GM10847 (cell line): ENCODE measurements around the gene VPS37C.

Experiments used
- POLR2A ChIP-seq: IDR thresholded peaks from 2 replicates; pipeline ENCODE4 v1.6.1; 2011; ENCODE audit not compliant: insufficient read length; ENCODE audit errors: extremely low read depth

Gene VPS37C

DNA sequence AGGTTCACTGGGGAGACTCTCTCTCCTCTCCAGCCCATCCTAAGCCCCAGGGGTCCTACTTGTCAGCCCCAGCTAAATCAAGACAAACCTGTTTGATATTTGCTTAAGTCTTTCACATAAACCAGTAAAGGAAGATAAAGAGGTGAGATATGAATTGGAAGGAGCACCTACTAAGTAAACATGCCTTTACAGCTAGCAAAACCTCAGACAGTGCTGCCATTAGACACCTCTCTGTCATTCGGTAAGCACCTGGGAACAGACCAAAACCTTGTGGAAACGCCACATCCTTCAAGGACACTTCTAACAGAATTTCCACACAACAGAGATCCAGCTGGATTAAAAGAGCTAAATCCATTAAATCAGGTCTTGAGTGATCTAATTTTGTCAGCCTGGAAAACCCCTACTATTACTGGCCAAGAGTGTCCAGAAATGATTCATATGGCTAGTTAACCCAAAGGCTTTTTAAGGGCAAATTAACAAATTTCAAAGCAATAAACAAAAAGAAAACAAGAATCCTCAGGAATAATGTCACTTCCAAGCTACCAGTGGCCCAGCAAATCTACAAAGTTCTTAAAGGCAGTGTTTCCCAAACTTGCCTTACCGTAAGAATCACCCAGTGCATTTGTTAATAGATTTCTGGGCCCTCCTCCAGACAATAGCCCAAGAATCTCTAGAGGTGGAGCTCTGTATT is 2.4 kb downstream of the VPS37C start:
- no peak for TF ChIP-seq POLR2A

DNA sequence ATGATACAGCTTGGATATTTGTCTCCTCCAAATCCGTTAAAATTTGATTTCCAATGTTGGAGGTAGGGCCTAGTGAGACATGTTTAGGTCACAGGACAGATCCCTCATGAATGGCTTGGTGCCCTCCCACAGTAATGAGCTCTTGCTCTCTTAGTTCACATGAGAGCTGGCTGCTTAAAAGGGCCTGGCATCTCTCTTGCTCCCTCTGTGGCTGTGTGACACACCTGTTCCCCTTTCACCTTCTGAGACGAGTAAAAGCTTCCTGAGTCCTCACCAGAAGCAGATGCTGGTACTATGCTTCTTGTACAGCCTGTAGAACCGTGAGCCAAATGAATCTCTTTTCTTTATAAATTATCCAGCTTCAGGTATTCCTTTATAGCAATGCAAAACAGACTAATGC is 3.5 kb downstream of the VPS37C start:
- TF ChIP-seq POLR2A = no peak

DNA sequence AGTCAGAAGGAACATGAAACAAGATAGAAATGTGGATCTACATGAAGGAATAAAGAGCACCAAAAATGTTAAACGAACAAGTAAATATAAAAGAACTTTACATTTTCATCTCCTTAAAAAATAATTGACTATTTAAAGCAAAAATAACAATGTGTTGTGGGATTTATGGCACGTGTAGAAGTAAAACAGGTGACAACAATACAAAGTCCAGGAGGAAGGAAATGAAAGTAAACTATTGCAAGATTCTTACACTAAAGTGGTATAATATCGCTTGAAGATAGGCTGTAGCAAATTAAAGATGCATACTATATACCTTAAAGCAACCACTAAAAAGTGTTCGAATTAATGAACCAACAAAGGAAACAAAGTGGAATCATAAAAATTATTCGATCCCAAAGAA is 5.5 kb downstream of the VPS37C start:
- TF ChIP-seq POLR2A = no peak

DNA sequence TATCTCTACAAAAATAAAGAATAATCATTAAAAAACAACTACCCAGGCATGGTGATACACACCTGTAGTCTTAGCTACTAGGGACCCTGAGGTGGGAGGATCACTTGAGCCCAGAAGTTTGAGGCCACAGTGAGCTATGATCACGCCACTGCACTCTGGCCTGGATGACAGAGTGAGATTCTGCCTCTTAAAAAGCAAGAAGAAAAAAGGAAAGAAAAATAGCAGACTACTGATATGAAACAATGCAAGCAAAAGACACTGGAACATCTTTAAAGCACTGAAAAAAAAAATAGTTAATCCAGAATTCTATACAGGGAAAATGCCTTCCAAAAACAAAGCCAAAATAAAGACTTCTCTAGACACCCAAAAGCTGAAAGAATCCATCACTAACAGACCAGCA is 5.9 kb downstream of the VPS37C start:
- TF ChIP-seq POLR2A = no peak

GRCh38 chr11:61154528-61154927 is 6.7 kb downstream of the VPS37C start:
- TF ChIP-seq POLR2A = no peak

DNA sequence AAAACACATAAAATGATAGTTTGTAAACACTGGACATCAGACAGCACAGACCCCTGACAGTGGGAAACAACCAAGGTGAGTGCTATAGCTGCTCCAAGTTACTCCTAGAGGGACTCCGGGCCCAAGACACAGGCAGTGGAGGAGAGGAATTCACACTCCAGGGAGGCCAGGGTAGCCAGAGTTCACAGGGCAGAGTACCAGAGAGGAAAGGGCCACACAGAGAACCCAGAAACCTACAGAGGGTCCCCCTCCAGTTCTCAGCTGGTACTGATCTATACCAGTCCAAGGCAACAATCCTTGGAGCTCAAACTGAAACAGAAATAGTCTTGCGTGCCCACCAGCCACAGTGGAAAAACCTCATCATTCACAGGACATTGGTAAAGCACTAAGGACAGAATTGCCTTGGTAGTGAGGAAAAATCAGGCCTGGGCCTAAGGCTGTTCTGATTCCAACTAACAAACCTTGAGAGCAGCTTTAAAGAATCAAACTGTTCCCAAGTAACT is 7.6 kb downstream of the VPS37C start:
- no peak for TF ChIP-seq POLR2A

GRCh38 chr11:61152816-61153592 is 8.2 kb downstream of the VPS37C start:
- no peak for TF ChIP-seq POLR2A

DNA sequence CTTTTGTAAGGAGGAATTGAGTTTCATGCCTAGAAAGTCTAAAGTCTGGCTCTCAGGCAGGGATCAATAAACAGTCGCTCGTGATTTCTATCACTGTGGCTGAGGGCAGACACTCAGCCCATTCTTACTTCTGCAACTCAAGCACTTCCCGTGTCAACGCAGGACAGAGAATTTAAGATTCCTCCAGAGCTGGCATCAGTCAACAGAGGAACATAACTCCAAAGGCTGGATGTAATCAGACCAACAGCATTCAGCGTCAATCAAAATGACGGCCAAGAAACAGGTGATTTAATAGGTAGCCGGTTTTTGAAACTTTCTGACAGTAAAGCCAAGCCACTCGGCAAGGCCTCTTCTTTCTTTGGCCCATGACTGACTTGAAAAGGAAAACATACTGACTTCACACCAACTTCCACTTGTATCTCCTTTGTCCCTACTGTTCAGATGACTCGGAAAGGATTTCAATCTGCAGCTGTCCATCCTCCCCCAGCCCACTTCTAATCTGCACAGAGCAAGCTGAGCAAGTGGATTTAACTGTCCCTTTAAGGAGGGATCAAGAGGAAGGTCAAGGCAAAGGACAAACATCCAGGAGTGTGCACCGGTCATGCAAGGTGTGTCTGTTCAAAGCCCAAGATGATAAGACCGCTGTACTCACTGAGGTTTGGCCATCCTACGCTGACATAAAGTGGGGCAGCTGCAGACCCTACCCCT is 9.5 kb downstream of the VPS37C start:
- TF ChIP-seq POLR2A = no peak

- no peak for TF ChIP-seq POLR2A
Observed at GRCh38 chr11:61150706-61151544, 10.3 kb downstream of the VPS37C start.

- TF ChIP-seq POLR2A = no peak
Observed at GRCh38 chr11:61149624-61150615, 11.3 kb downstream of the VPS37C start.

DNA sequence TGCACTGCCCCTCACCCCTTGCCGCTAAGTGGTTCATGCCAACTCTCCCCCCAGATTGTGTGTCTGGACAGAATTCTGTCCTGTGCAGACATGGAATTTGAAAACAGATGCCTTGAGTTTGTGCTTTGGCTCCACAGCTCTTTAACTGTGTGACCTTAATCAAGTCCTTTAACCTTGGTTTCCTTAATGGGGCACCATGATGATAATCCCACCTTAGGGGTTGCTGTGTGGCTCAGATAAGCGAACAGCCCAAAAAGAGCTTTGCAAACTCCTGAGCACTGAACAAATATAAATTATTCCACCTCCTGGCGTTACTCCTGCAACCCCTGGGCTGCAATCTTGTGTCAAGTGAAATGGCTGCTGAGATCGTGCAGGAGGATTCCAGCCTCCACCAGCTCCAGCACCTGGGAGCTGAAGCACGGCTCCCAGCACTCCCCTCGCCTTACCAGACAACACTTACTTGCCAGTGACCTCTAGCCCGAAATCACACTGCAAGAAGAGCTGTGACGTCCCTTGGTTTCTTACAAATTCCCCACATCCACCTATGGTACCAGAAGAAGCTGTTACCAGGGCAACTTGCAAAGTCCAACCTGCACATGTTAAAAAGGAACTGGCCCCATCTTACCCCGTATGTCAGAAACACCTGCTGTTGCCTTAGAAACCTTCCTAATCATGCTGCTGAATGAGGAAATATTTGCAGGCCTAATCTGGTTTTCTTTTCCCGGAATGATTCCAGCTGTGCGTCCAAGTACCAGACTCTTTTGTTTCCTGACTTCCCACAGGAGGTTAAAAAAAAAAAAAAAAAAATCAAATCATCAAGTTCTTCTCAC is 13.2 kb downstream of the VPS37C start:
- TF ChIP-seq POLR2A = no peak

DNA sequence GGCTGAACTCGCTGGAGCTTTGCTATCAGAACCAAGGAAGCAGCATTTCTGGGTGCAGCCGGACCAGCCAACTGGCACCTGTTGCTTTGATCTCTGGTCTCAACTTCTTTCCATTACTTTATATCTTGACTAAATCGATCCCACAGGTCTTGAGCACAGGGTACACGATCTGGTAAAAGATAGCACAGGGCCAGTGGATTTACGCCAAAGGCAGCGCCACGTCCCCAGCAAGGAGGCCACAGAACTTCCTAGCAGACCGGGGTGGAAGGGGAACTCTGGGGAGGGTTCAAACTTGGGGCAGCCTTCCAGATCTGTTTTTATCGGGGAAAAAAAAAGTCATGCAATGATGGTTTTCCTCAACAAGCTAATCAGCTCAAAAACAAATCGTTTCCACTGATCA is 14.0 kb downstream of the VPS37C start:
- no peak for TF ChIP-seq POLR2A

- TF ChIP-seq POLR2A = no peak
Observed at GRCh38 chr11:61146416-61146815, 14.8 kb downstream of the VPS37C start.
